Frontal cortex (tissue), 4 donors: Measurements from ENCODE around the gene IRAG1. TPM values are rescaled to one million over a fixed set of nuclear protein-coding genes. Genes with fewer than 3 reads are reported as not detected.
"Not testable (repeated sequence)": the region's sequence is repeated elsewhere in the genome, so short reads cannot be mapped to it uniquely, and the experiment has no call there.

Source experiments
- DNase-seq, 2 donors: peaks; one replicate each; pipeline ENCODE4 v3.0.0; 2012; ENCODE audit warnings: low spot score in 2 of 2
- FAIRE-seq: peaks from 2 replicates; lab custom pipeline; 2012; peaks lifted over from hg19 to GRCh38; lab: Jason Lieb, UNC
- total RNA-seq: library from RNA; depleted of rRNA; stranded (reverse); fragments of >200 nt; gene quantifications from one replicate; pipeline ENCODE4 v1.2.3, GENCODE V29; 2014
- donor health status: control.
- donor health status: control.
- donor health status: control.

IRAG1 gene
- total RNA-seq, 1 donor from 2014 or later = 1.6 TPM

DNA sequence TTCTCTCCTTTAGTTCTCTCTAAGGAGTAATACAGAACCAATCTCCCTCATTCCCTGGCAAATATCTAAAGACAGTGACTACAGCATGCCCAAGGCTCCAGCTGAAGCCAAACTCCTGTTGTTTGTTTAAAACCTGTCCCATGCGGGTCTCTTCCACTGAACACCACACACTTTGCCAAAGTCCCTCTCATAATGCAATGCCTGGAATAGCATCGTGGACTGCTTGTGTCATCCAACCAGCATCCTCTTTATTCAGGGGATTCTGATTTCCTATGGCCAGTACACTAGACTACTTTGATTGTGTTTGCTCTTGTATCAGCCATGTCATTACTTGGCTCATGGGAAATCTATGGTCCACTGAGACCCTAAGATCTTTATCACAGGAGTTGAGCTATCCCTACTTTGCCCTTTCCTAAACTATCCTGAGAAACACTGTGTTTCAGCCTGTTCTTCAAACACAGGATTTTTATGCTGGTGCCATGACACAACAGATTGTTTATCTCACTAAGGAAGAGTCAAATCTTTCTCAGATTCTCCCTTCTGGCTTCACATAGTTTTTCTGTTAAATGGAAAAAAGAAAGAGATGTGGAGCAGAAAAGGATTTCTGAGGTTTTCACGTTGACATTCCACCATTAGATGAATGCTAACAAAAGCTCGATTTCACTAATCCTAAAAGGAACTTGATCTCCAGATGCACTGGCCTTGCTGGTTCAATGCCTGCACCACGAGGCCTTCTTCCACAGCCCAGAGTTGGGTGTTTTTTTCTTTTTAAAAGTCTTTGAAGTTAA is 15.9 kb upstream of the IRAG1 start:
- DNase-seq = no peak
- no peak for FAIRE-seq

- FAIRE-seq = no peak
- no peak for DNase-seq
Observed at GRCh38 chr11:10708131-10708530, 14.6 kb upstream of the IRAG1 start.

GRCh38 chr11:10701982-10702381 is 8.4 kb upstream of the IRAG1 start:
- DNase-seq (no peak), FAIRE-seq (no peak)

DNA sequence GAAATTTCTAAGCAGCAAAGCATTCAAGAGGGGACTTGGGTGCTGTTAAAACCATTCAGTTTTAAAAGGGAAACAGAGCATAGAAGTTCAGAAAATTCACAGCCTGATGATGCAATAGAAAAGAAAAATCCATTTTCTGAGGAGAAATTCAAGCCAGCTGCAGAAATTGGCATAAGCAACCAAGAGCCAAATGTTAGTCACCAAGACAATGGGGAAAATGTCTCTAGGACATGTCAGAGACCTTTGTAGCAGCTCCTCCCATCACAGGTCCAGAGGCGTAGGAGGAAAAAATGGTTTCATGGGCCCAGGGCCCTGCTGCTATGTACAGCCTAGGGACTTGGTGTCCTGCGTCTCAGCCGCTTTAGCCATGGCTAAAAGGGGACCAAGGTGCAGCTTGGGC is 5.5 kb upstream of the IRAG1 start:
- FAIRE-seq = no peak
- no peak for DNase-seq

- FAIRE-seq = no peak
- no peak for DNase-seq
Observed at GRCh38 chr11:10697323-10697620, 3.7 kb upstream of the IRAG1 start.

- FAIRE-seq (no peak), DNase-seq (no peak)
Observed at GRCh38 chr11:10696468-10697322, 3.1 kb upstream of the IRAG1 start.

DNA sequence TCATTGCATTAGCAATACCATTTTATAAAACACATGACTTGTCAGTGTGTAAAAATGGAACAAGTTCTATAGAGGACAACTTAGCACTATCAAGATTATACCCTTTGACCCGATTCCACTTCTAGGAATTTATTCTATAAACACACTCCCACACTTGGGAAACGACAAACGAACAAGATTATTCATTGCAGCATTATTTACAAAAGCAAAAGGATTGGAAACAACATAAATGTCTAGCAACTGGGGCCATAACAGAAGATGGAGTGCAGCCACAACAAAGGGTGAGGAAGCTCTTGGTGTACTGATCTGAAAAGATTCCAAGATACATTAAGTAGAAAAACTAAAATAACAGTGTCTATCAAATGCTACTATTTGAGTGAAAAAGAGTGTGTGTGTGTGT is 2.3 kb upstream of the IRAG1 start:
- DNase-seq (no peak), FAIRE-seq (no peak)

DNA sequence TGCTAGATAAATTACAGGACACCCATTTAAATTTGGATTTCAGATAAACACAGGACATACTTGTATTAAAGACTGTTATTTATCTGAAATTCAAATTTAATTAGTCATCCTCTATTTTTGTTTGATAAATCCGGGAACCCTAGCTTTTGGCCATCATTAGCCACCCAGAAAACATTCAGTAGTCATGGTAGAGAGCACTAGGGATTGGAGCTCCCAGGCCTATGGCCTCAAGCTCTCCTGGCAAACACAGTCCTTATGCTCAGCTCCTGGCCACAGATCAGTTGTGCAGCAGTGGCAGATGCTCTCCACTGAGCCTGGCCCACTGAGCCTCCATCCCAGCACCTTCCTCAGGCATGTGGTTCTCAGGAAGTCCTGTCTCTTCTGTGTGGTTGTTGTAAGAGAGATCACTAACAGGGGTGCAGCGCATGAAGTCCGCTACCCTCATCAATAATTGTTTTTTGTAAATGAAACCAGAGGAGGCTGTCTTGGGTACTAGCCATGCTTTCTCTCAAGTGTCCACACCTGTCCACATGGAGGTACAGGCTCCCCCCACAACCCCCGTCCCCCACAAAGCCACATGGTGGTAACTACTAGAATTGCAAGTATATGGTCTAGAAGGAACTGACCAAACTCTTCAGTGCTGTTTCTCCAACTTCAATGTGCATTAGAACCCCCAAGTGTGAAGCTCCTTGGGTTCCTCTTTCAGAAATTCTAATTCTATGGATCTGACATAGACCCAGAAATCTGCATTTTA is 1.1 kb upstream of the IRAG1 start:
- DNase-seq = no peak
- FAIRE-seq = no peak

DNA sequence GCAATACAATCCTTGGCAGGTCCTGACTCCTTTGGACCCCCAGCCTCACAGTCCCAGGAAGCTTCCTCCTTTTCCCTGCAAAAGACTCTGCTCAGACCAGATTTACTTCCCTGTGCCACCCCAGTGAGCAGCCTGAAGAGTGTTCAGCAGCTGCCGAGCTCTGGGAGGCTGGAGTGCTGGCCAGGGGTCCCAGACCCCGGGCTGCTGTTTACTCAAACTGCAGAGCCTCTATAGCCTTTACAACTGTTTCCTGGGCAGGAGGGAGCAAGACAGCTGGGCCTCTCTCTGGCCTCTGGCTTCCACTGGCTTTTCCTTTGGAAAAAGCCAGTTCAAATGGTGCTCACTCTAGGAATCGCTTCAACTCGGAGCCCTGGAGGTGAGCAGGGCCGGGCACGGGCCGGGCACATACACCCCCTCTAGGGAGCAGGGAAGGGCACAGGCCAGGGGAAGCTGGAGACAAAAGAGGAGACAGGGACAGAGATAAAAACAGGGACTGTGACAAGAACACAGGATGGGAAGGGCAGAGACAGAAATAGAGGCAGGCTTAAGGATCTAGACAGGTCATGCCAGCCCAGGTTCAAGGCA is 932 bp downstream of the IRAG1 start:
- FAIRE-seq (no peak), DNase-seq (no peak)

- FAIRE-seq = no peak
- DNase-seq = no peak
Observed at GRCh38 chr11:10688401-10688800, 5.2 kb downstream of the IRAG1 start.

- FAIRE-seq (no peak), DNase-seq (no peak)
Observed at GRCh38 chr11:10686311-10686710, 7.2 kb downstream of the IRAG1 start.

DNA sequence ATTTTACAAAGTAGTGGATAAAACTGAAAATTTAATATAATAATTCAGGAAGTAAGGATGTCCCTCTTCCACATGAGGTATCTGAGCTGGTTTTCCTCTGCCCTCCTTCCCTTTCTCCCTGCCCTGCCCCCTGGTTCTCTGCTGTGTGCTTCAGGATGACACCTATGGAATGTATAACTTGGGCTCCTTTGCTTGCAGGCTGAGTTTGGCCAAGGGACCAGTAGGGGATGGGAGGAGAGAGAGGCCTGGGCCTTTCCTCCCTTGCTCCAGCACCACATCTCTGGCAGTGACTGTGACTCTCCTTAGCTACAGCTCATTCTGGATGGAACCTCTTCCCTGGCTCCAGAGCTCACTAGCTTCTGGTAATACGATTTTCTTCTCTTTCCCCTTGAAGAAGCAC is 10.1 kb downstream of the IRAG1 start:
- FAIRE-seq = no peak

DNA sequence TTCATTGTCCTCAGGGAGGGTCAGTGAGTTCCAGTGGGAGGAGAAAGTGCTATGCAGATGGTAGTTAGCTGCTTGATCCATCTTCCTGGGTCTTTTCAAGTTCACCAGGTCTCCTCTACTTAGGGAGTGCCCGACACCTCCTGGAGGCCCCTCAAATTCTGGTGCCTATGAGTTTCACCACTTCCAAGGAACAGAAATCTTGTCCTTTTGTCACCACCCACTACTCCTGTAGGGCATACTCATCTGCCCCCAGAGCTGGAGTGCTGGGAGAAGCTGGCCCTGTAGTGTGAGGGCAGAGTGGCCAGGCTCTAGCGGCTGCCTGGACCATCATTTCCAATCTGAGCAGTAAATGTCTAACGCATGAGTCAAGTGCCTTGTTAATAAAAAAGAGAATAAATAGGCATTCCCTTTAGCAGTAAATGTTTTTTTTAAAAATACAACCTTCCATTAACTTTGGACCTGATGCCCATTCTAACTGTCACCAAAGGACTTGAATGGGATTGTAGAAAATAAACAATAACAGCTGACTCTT is 12.5 kb downstream of the IRAG1 start:
- FAIRE-seq (no peak), DNase-seq (no peak)

More for the DNA sequence above, 10.1 kb downstream of the IRAG1 start:
- no peak for DNase-seq

GRCh38 chr11:10680279-10680678 is 13.3 kb downstream of the IRAG1 start:
- not testable (repeated sequence) for FAIRE-seq, DNase-seq

DNA sequence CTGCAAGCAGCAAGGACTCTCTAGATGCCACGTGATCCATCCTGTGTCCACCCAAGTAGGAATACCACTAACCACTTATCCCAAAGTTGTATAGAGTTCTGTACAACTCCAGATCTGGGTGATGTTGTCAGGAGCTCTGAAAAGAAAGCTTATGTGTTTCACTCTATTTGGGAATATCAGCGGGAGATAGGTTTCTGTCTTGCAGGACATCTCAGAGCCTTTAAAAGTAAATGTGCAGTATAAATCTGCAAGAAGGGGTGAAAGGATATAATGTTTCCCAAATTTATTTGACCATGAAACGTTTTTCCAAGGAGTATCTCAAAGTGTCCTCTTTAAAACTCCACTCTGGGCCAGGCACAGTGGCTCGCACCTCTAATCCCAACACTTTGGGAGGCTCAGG is 13.9 kb downstream of the IRAG1 start:
- no peak for DNase-seq
- no peak for FAIRE-seq

DNA sequence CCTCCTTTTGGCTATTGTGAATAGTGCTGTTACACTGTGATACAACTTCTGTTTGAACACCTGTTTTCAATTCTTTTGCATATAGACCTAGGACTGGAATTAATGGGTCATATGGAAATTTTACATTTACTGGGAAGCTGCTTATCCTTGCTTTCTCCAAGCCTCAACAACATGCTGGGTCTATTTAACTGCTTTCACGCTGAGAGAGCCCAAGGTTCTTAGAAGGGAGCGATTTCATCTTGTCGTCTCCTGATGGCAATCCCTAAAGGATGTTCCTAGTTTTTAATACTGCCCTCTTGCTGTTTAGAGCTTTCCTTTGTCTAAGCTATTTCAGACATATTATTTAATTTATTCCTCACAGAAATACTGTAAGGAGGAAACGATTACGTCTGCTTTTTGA is 15.5 kb downstream of the IRAG1 start:
- DNase-seq = no peak
- no peak for FAIRE-seq

GRCh38 chr11:10676919-10677318 is 16.6 kb downstream of the IRAG1 start:
- DNase-seq = no peak
- no peak for FAIRE-seq

DNA sequence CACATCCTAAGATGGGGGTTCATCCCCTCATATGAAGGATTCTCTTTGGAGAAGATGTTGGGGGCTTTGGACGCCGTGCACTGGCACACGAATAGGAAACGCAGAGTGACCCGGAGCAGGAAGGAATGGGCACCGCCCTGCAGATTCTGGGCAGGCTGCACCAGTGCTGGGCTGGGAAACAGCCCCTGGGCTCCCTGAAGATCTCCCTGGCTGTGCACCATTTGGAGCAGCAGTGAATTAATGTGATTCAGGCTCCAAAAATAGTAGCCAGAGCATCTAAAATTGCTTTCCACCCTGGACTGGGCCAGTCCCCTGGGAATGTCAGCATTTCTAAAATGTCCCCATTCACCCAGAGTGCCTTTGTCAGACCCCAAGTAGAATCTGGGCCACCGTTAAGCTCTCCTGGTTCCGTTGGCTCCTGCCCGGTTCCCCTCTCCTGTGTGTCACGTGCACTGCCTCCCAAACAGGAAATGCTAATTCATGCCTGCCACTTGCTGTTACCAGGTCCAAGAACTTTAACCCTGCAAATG is 18.6 kb downstream of the IRAG1 start:
- FAIRE-seq (no peak), DNase-seq (peak in 1 of 2 donors; percentile 23)

- no peak for FAIRE-seq
Observed at GRCh38 chr11:10674440-10674855, 19.1 kb downstream of the IRAG1 start.

More at GRCh38 chr11:10674440-10674855, 19.1 kb downstream of the IRAG1 start:
- DNase-seq = no peak
